ENCODE measurements around the gene MICU1.

- TF ChIP-seq CTCF (conservative IDR thresholded peaks at IDR 0.05) (no peak), EZH2 (IDR thresholded peaks at IDR 0.05; ENCODE audit: low read depth) (no peak)
These were observed 123.3 kb downstream of the MICU1 start for GRCh38 chr10:72502581-72502980.

Measured in PC-9 (cell line).